ENCODE data around the gene KLHL22.

KLHL22 gene

DNA sequence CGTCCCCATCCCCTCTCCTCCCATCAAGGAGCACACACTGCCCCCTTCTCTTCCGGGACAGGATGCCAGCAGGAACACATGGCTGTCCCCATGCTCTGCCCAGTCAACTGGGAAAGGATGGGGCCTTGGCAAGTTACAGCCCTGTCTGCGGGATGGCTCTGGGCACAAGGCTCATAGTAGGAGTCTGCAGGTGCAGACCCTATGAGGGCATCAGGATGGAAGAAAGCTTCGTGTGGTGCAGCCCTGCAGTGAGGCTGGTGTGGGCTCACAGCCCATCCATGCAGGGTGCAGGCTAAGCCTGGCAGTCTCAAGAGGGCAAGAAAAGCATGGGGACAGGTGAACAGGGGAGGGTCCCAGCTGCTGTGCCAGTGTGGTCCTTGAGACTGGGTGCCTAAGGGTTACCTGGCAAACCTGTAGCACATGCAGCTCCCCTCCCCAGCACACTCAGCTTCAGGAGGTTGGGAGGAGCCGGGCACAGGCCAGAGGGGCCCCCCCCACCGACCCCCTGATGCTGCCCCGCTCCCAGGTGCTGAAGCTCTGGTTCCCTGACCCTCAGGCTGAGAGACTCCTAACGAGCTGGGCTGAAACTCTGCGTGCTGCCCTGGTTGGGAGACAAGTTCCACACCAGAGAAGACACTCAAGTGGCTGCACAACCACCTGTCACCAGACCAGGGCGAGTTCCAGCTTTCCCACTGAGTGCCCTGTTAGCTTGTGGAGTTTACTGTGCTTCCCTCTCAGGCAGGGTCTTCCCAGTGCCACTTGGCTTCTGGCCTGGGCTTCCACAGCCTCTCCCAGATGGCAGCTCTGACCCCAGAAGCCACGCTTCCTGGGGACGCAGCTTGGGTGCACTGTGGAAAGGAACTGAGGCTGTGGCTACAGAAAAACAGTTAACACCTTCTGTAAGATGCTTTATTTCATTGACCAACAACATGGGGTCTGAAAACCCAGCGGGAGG lies 54.7 kb downstream of the KLHL22 start:
- no peaks in the 10 kb centered on the region for H3K9me3 Mint-ChIP-seq
- no peak overlapping the region for H3K27ac Mint-ChIP-seq (ENCODE audit: low read depth)
- no peak overlapping the region for H3K4me3 Mint-ChIP-seq
- H3K36me3 Mint-ChIP-seq (ENCODE audit: insufficient read depth) = peaks cover 16% of the 10 kb centered on the region
- peaks cover 8% of the 10 kb centered on the region for H3K4me1 Mint-ChIP-seq
- no peak for ATAC-seq (replicated peaks; ENCODE audit: extremely low read depth, poor library complexity, severe bottlenecking)
- no peak for DNase-seq (ENCODE audit: low spot score in 2 of 2)
- peaks cover 23% of the 10 kb centered on the region for H3K27me3 Mint-ChIP-seq

GRCh38 chr22:20439928-20440575 lies 55.5 kb downstream of the KLHL22 start:
- H3K4me3 Mint-ChIP-seq = peak overlapping the region; percentile 36
- no peak overlapping the region for H3K27ac Mint-ChIP-seq (ENCODE audit: low read depth)
- peaks cover 8% of the 10 kb centered on the region for H3K4me1 Mint-ChIP-seq
- no peak for DNase-seq (ENCODE audit: low spot score in 2 of 2)
- peaks cover 13% of the 10 kb centered on the region for H3K36me3 Mint-ChIP-seq (ENCODE audit: insufficient read depth)
- H3K9me3 Mint-ChIP-seq = no peaks in the 10 kb centered on the region
- H3K27me3 Mint-ChIP-seq = peaks cover 31% of the 10 kb centered on the region
- no peak for ATAC-seq (replicated peaks; ENCODE audit: extremely low read depth, poor library complexity, severe bottlenecking)

GRCh38 chr22:20439556-20439927 lies 56.1 kb downstream of the KLHL22 start:
- DNase-seq (ENCODE audit: low spot score in 2 of 2) = no peak
- peaks cover 37% of the 10 kb centered on the region for H3K27me3 Mint-ChIP-seq
- no peak for ATAC-seq (replicated peaks; ENCODE audit: extremely low read depth, poor library complexity, severe bottlenecking)
- peaks cover 8% of the 10 kb centered on the region for H3K4me1 Mint-ChIP-seq
- no peak overlapping the region for H3K27ac Mint-ChIP-seq (ENCODE audit: low read depth)
- peaks cover 10% of the 10 kb centered on the region for H3K36me3 Mint-ChIP-seq (ENCODE audit: insufficient read depth)
- peak overlapping the region; percentile 36 for H3K4me3 Mint-ChIP-seq
- H3K9me3 Mint-ChIP-seq = no peaks in the 10 kb centered on the region

- DNase-seq (ENCODE audit: low spot score in 2 of 2) (no peak), ATAC-seq (replicated peaks; ENCODE audit: extremely low read depth, poor library complexity, severe bottlenecking) (no peak)
- peaks cover 9% of the 10 kb centered on the region for H3K36me3 Mint-ChIP-seq (ENCODE audit: insufficient read depth)
- peaks cover 43% of the 10 kb centered on the region for H3K27me3 Mint-ChIP-seq
- peak overlapping the region; percentile 88 for H3K27ac Mint-ChIP-seq (ENCODE audit: low read depth)
- peaks cover 8% of the 10 kb centered on the region for H3K4me1 Mint-ChIP-seq
- H3K4me3 Mint-ChIP-seq = peak overlapping the region; percentile 36
- H3K9me3 Mint-ChIP-seq = no peaks in the 10 kb centered on the region
These were observed 56.7 kb downstream of the KLHL22 start for GRCh38 chr22:20438678-20439492.

DNA sequence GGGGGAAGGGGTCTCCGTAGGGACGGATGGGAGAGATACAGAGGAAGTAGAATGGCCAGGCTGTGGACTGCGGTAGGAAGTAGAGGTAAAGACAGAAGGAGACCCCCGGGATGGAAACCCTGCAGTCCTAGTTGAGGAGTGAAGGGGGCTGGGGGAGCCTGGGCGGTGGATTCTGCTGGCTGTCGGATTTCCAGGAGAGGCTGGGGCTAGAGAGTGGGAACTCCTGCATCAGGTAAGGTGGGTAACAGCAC lies 57.2 kb downstream of the KLHL22 start:
- no peaks in the 10 kb centered on the region for H3K9me3 Mint-ChIP-seq
- no peak for DNase-seq (ENCODE audit: low spot score in 2 of 2)
- peaks cover 5% of the 10 kb centered on the region for H3K36me3 Mint-ChIP-seq (ENCODE audit: insufficient read depth)
- H3K4me3 Mint-ChIP-seq = no peak overlapping the region
- no peak for ATAC-seq (replicated peaks; ENCODE audit: extremely low read depth, poor library complexity, severe bottlenecking)
- H3K27ac Mint-ChIP-seq (ENCODE audit: low read depth) = peak overlapping the region; percentile 88
- H3K4me1 Mint-ChIP-seq = peaks cover 8% of the 10 kb centered on the region
- peaks cover 46% of the 10 kb centered on the region for H3K27me3 Mint-ChIP-seq

- peak; percentile 14 for ATAC-seq (replicated peaks; ENCODE audit: extremely low read depth, poor library complexity, severe bottlenecking)
- Mint-ChIP-seq H3K27me3 (peaks cover 52% of the 10 kb centered on the region), H3K4me3 (peak within 1 kb of the TSS; percentile 81), H3K27ac (ENCODE audit: low read depth) (peak within 1 kb of the TSS; percentile 88), H3K9me3 (no peaks in the 10 kb centered on the region), H3K36me3 (ENCODE audit: insufficient read depth) (peaks cover 1% of the 10 kb centered on the region), H3K4me1 (peaks cover 8% of the 10 kb centered on the region)
- DNase-seq (ENCODE audit: low spot score in 2 of 2) = no peak
These were observed 57.8 kb downstream of the KLHL22 start, which contains the start of gene SCARF2 for GRCh38 chr22:20437613-20438426. Gene SCARF2 (minus strand): TSS chr22:20437825. CDS start chr22:20437754, 71 bp downstream.

DNA sequence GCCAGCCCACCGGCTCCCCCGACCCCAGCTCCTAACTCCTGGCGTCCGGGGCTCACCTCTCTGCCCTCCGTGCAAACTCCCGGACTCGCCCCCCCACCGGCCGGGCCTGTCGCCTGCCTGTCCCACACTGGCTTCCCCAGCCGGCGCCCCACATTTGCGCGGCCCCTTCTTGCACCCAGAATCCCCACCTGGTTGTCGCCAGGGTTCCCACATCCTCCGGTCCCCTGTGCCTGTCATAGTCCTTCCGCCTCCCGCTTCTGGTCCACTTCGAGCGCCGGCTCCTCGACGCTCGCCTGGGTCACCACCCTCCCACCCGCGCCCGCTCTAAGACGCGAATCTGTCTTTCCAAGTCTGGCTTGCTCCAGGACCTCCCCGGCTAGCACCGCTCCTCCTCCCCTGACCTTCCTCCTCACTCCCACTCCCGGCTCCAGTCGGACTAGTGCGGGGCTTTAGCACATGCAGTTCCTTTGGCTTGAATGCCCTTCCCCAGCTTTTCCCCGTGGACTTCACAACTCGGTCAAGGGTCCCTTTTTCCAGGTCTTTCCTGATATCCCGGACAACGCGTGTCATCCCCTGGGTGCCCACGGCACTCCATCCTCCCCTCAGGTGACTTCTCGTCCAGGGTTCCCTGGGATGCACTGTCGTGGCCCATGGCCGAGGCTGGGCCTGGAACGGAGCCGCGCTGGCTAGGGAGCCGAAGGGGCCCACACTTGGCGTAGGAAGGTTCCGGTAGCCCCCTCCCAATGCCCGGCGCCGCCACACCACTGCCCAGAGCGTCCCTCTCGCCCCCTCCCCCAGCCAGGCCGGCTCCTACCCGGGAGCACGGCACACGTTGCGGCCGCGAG lies 58.6 kb downstream of the KLHL22 start:
- Mint-ChIP-seq H3K4me3 (peak overlapping the region; percentile 81), H3K27ac (ENCODE audit: low read depth) (no peak overlapping the region), H3K4me1 (peaks cover 9% of the 10 kb centered on the region), H3K27me3 (peaks cover 59% of the 10 kb centered on the region), H3K9me3 (no peaks in the 10 kb centered on the region), H3K36me3 (ENCODE audit: insufficient read depth) (peaks cover 1% of the 10 kb centered on the region)
- DNase-seq (ENCODE audit: low spot score in 2 of 2) = no peak
- no peak for ATAC-seq (replicated peaks; ENCODE audit: extremely low read depth, poor library complexity, severe bottlenecking)

DNA sequence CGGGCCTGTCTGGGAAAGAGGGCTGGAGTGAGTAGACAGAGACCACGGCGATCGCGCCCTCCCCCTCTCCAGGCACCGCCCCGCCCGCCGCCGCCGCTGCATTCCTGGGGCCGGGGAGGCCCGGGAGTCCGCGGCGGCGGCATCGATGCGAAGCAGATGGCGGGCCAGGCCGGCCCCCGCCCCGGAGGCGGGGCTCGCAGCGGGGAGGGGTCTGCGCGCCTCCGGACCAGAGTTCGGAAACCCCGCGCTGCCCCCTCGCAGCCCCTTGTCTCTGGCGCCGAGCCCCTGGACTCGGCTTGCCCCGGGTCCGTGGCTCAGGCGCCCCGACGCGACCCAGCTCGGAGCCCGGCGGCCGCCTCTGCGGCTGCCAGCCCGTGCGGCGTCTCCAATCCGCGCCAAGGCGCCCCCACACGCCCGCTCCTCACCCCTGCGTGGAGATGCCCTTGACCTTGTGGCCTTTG lies 59.3 kb downstream of the KLHL22 start:
- Mint-ChIP-seq H3K27ac (ENCODE audit: low read depth) (no peak overlapping the region), H3K4me1 (peaks cover 14% of the 10 kb centered on the region), H3K4me3 (peak overlapping the region; percentile 81), H3K9me3 (no peaks in the 10 kb centered on the region), H3K27me3 (peaks cover 61% of the 10 kb centered on the region), H3K36me3 (ENCODE audit: insufficient read depth) (peaks cover 1% of the 10 kb centered on the region)
- ATAC-seq (replicated peaks; ENCODE audit: extremely low read depth, poor library complexity, severe bottlenecking) = no peak
- DNase-seq (ENCODE audit: low spot score in 2 of 2) = no peak

DNA sequence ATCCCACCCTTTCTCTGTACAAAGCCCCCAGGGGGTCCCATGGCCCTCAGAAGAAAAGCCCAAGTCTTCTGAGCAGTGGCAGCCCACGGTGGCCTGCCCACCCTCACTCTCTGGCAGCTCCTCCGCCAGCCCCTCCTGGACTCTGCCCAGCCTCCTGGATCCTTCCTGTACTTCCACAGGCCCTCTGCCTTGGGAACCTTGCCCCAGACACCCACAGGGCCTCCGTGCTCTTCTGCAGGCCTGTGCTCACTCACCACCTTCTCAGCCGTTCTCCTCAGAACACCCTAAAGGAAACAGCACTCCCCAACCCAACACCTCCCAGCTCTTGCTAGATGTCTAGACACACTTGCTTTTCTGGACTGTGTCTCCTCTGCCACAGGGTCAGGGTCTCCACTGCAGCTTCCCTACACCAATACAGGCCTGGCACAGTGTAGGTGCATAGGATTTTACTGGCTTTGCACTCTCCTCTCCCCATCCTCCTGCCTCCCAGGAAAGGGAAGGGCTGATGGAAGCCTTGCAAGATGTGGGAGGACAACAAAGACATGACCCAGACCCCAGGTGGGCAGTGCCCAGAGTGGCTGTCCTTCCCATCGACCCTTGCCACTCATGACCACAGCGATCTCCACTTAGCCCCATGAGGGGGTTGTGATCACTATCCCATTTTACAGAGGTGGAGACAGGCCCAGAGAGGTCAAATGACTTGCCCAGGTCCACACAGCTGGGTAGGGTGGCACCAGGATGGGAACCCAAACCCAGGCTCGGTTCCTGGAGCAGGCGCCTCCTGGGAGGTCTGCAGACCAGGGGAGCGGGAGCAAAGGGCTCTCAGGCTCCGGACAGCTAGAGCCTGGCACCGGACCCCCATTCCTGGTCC lies 59.9 kb downstream of the KLHL22 start:
- no peaks in the 10 kb centered on the region for H3K9me3 Mint-ChIP-seq
- no peak for ATAC-seq (replicated peaks; ENCODE audit: extremely low read depth, poor library complexity, severe bottlenecking)
- no peak for DNase-seq (ENCODE audit: low spot score in 2 of 2)
- peak overlapping the region; percentile 1 for H3K4me3 Mint-ChIP-seq
- peaks cover 61% of the 10 kb centered on the region for H3K27me3 Mint-ChIP-seq
- H3K27ac Mint-ChIP-seq (ENCODE audit: low read depth) = no peak overlapping the region
- H3K4me1 Mint-ChIP-seq = peaks cover 18% of the 10 kb centered on the region
- H3K36me3 Mint-ChIP-seq (ENCODE audit: insufficient read depth) = peaks cover 1% of the 10 kb centered on the region

DNA sequence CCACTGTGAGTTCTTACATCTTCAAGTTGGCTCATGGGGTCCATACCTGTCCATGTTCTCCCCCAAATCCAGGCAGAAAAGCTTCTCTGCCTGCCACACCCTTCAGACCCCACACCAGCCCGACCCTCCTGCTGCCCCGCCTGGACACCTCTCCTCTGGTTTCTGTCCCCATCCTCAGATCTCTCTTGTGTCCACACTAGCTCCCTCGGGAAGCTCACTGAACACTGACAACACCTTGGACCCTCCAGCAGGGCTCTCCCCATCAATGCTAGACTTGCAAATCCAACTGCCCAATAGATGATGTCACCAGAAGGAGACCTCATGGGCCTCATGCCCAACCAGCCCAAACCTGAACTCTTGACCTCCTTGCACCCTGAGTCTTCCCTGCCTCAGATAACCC lies 60.8 kb downstream of the KLHL22 start:
- DNase-seq (ENCODE audit: low spot score in 2 of 2) (no peak), ATAC-seq (replicated peaks; ENCODE audit: extremely low read depth, poor library complexity, severe bottlenecking) (no peak)
- Mint-ChIP-seq H3K4me1 (peaks cover 21% of the 10 kb centered on the region), H3K9me3 (no peaks in the 10 kb centered on the region), H3K27ac (ENCODE audit: low read depth) (no peak overlapping the region), H3K27me3 (peaks cover 61% of the 10 kb centered on the region), H3K36me3 (ENCODE audit: insufficient read depth) (peaks cover 4% of the 10 kb centered on the region), H3K4me3 (no peak overlapping the region)
